ENCODE measurements around the gene PPARG. TPM values are rescaled to one million over a fixed set of nuclear protein-coding genes. Genes with fewer than 3 reads are reported as not detected.

PPARG gene
- 0.88 and 5.0 TPM in 2 replicates for total RNA-seq

GRCh38 chr3:12288182-12289129, at the start of gene PPARG:
TSS of gene PPARG (plus strand) at chr3:12289070. CDS start at chr3:12379712, 90,642 bp downstream.

Small RNAs within 50 kb of the gene (small RNA-seq; reads per million reads assigned to genes)
- gene AC091492.1 (ENCODE audit: low replicate concordance) = not detected

Other genes with a start within 250 kb of the PPARG start
- 0.66 and 2.0 TPM in 2 replicates for gene TIMP4, start 130.2 kb upstream of the PPARG start, total RNA-seq
- 7.9 and 16.0 TPM in 2 replicates for gene TSEN2, start 195.4 kb downstream of the PPARG start, total RNA-seq